H9 (cell line): Measurements from ENCODE around the gene EPHA10. TPM values are rescaled to one million over a fixed set of nuclear protein-coding genes. Genes with fewer than 3 reads are reported as not detected.

Source experiments
- DNase-seq: peaks from one replicate; pipeline ENCODE4 v3.0.0-alpha.2; 2017
- H2AFZ ChIP-seq: one replicate; pipeline ENCODE4 v1.6.1; 2013; ENCODE audit warnings: mild to moderate bottlenecking, low read length, control low read depth, moderate library complexity
- H2AK5ac ChIP-seq: 2 replicates; pipeline ENCODE4 v1.6.1; 2013; ENCODE audit warnings: low read length, control low read depth, mixed read lengths; ENCODE audit not compliant: insufficient read length
- H2BK120ac ChIP-seq: one replicate; pipeline ENCODE4 v1.6.1; 2013; ENCODE audit warnings: low read depth, mild to moderate bottlenecking, low read length, control low read depth, inconsistent platforms; ENCODE audit not compliant: poor library complexity, severe bottlenecking
- H2BK12ac ChIP-seq: 2 replicates; pipeline ENCODE4 v1.6.1; 2013; ENCODE audit warnings: low read length, control low read depth, mixed read lengths, low read depth; ENCODE audit not compliant: insufficient read length
- H2BK15ac ChIP-seq: 2 replicates; pipeline ENCODE4 v1.6.1; 2013; ENCODE audit warnings: low read depth, low read length, control low read depth
- H2BK20ac ChIP-seq: one replicate; pipeline ENCODE4 v1.6.1; 2013; ENCODE audit warnings: low read depth, mild to moderate bottlenecking, low read length, control low read depth, inconsistent platforms; ENCODE audit not compliant: poor library complexity, severe bottlenecking
- H2BK5ac ChIP-seq: 2 replicates; pipeline ENCODE4 v1.6.1; 2013; ENCODE audit warnings: low read length, control low read depth, mixed read lengths; ENCODE audit not compliant: insufficient read length
- H3K14ac ChIP-seq: 2 replicates; pipeline ENCODE4 v1.6.1; 2013; ENCODE audit warnings: low read length, control low read depth; ENCODE audit not compliant: insufficient read depth
- H3K18ac ChIP-seq: 2 replicates; pipeline ENCODE4 v1.6.1; 2013; ENCODE audit warnings: low read depth, mild to moderate bottlenecking, mixed read lengths, low read length, control low read depth; ENCODE audit not compliant: insufficient read length
- H3K23ac ChIP-seq: 2 replicates; pipeline ENCODE4 v1.6.1; 2013; ENCODE audit warnings: low read length, control low read depth, mixed read lengths, low read depth; ENCODE audit not compliant: insufficient read length
- H3K23me2 ChIP-seq: 2 replicates; pipeline ENCODE4 v1.6.1; 2013; ENCODE audit warnings: low read depth, mild to moderate bottlenecking, mixed read lengths, low read length, control low read depth; ENCODE audit not compliant: insufficient read length, poor library complexity, severe bottlenecking
- H3K27ac ChIP-seq: 2 replicates; pipeline ENCODE4 v1.5.1; 2013; ENCODE audit warnings: low read length, control low read depth, mixed read lengths, low read depth; ENCODE audit not compliant: insufficient read length
- H3K27me3 ChIP-seq: 2 replicates; pipeline ENCODE4 v1.6.1; 2013; ENCODE audit warnings: low read length, control low read depth, inconsistent platforms; ENCODE audit not compliant: insufficient read depth
- H3K4ac ChIP-seq: 2 replicates; pipeline ENCODE4 v1.6.1; 2013; ENCODE audit warnings: low read depth, mild to moderate bottlenecking, control low read depth, inconsistent platforms, low read length, moderate library complexity
- H3K4me1 ChIP-seq: 2 replicates; pipeline ENCODE4 v1.6.1; 2013; ENCODE audit warnings: low read length, control low read depth, inconsistent platforms; ENCODE audit not compliant: insufficient read depth
- H3K4me2 ChIP-seq: 2 replicates; pipeline ENCODE4 v1.6.1; 2013; ENCODE audit warnings: low read length, control low read depth, mixed read lengths; ENCODE audit not compliant: insufficient read length, insufficient read depth
- H3K56ac ChIP-seq: 2 replicates; pipeline ENCODE4 v1.6.1; 2013; ENCODE audit warnings: low read depth, mild to moderate bottlenecking, mixed read lengths, low read length, control low read depth; ENCODE audit not compliant: insufficient read length
- H3K79me1 ChIP-seq: 2 replicates; pipeline ENCODE4 v1.6.1; 2013; ENCODE audit warnings: low read depth, mild to moderate bottlenecking, moderate library complexity, low read length, control low read depth, inconsistent platforms; ENCODE audit not compliant: insufficient read depth, poor library complexity, severe bottlenecking
- H3K79me2 ChIP-seq: 2 replicates; pipeline ENCODE4 v1.6.1; 2013; ENCODE audit warnings: low read length, control low read depth, inconsistent platforms; ENCODE audit not compliant: insufficient read depth
- H3K9ac ChIP-seq: 2 replicates; pipeline ENCODE4 v1.6.1; 2013; ENCODE audit warnings: low read length, control low read depth, mixed read lengths; ENCODE audit not compliant: insufficient read length; ENCODE audit errors: extremely low read depth
- H3K9me3 ChIP-seq: one replicate; pipeline ENCODE4 v1.6.1; 2013; ENCODE audit warnings: low read depth, low read length, inconsistent platforms; ENCODE audit not compliant: control insufficient read depth
- H3T11ph ChIP-seq: one replicate; pipeline ENCODE4 v1.6.1; 2013; ENCODE audit warnings: mild to moderate bottlenecking, low read length, control low read depth, inconsistent platforms
- H4K20me1 ChIP-seq: one replicate; pipeline ENCODE4 v1.6.1; 2013; ENCODE audit not compliant: control insufficient read depth, insufficient read length, insufficient read depth
- H4K5ac ChIP-seq: 2 replicates; pipeline ENCODE4 v1.6.1; 2013; ENCODE audit warnings: low read depth, mild to moderate bottlenecking, mixed read lengths, low read length, control low read depth; ENCODE audit not compliant: insufficient read length
- H4K8ac ChIP-seq: replicated peaks from 2 replicates; pipeline ENCODE4 v1.6.1; 2013; ENCODE audit warnings: low read length, control low read depth, mixed read lengths, low read depth; ENCODE audit not compliant: insufficient read length
- H4K91ac ChIP-seq: 2 replicates; pipeline ENCODE4 v1.6.1; 2013; ENCODE audit warnings: low read depth, mild to moderate bottlenecking, moderate library complexity, mixed read lengths, low read length, control low read depth; ENCODE audit not compliant: insufficient read length
- H3K27ac Mint-ChIP-seq, 3 experiments: 2 replicates in 2 of 3; 3 replicates in 1 of 3; pipeline ENCODE4 v1.8.0; 2020 to 2021; ENCODE audit warnings: mixed read lengths in 3 of 3, mild to moderate bottlenecking in 1 of 3, moderate library complexity in 1 of 3
- H3K27me3 Mint-ChIP-seq: 2 replicates; pipeline ENCODE4 v1.8.0; 2021; ENCODE audit warnings: low read depth, mild to moderate bottlenecking, moderate library complexity, mixed read lengths
- H3K36me3 Mint-ChIP-seq, 3 experiments: 2 replicates in 2 of 3; 3 replicates in 1 of 3; pipeline ENCODE4 v1.8.0; 2020 to 2021; ENCODE audit warnings: low read depth in 3 of 3, mixed read lengths in 3 of 3; ENCODE audit not compliant: insufficient read depth in 1 of 3
- H3K4me1 Mint-ChIP-seq, 2 experiments: 2 replicates each; pipeline ENCODE4 v1.8.0; 2020; ENCODE audit warnings: mixed read lengths in 2 of 2
- H3K4me3 Mint-ChIP-seq, 2 experiments: 2 replicates in 1 of 2; 3 replicates in 1 of 2; pipeline ENCODE4 v1.8.0; 2020 to 2021; ENCODE audit warnings: mild to moderate bottlenecking in 2 of 2, mixed read lengths in 2 of 2, moderate library complexity in 1 of 2
- H3K9me3 Mint-ChIP-seq, 2 experiments: 2 replicates in 1 of 2; 3 replicates in 1 of 2; pipeline ENCODE4 v1.8.0; 2020; ENCODE audit warnings: mild to moderate bottlenecking in 2 of 2, mixed read lengths in 2 of 2, moderate library complexity in 1 of 2
- CTCF ChIP-seq: fragments of 200-600 bp; sonication (generic); conservative IDR thresholded peaks from 3 replicates; pipeline ENCODE4 v1.8.0; 2021; ENCODE audit warnings: antibody characterized with exemption, mild to moderate bottlenecking
- WGBS: extraction: QIAGEN DNeasy Blood & Tissue Kit; methylation state at CpG from one replicate; pipeline ENCODE4 v1.1.7; 2013; ENCODE audit warnings: missing lambda C conversion rate, low lambda C conversion rate, mixed read lengths; ENCODE audit not compliant: insufficient read length; ENCODE audit errors: extremely low coverage; 5-methylcytosine and 5-hydroxymethylcytosine counted together
- total RNA-seq: library from RNA; stranded (reverse); gene quantifications from 2 replicates; pipeline ENCODE4 v1.2.1, GENCODE V29; 2021

EPHA10 gene
- total RNA-seq, 1 experiment from 2014 or later = 0.96 TPM

- TF ChIP-seq CTCF = no peak
- Histone ChIP-seq H3K4me1 (no peaks in the 10 kb centered on the region), H2BK5ac (no peak overlapping the region), H2BK20ac (no peak overlapping the region), H3T11ph (no peak overlapping the region), H3K9ac (no peak overlapping the region), H3K4me2 (no peak overlapping the region), H3K79me2 (no peaks in the 10 kb centered on the region), H2BK12ac (no peak overlapping the region), H3K18ac (no peak overlapping the region), H2AK5ac (no peak overlapping the region), H2BK120ac (no peak overlapping the region), H3K9me3 (no peaks in the 10 kb centered on the region), H4K91ac (no peak overlapping the region), H3K23me2 (no peaks in the 10 kb centered on the region), H3K23ac (no peak overlapping the region), H3K27ac (no peak overlapping the region), H4K8ac (no peak overlapping the region), H3K79me1 (no peaks in the 10 kb centered on the region), H3K4ac (no peak overlapping the region), H3K14ac (no peak overlapping the region), H4K5ac (no peak overlapping the region), H4K20me1 (no peaks in the 10 kb centered on the region), H3K56ac (no peak overlapping the region), H3K27me3 (no peaks in the 10 kb centered on the region), H2AFZ (no peak overlapping the region), H2BK15ac (no peak overlapping the region)
- Mint-ChIP-seq H3K36me3 (no peaks in the 10 kb centered on the region), H3K4me3 (no peak overlapping the region), H3K27ac (no peak overlapping the region), H3K9me3 (no peaks in the 10 kb centered on the region), H3K4me1 (peaks cover 0 to 16% of the 10 kb centered on the region in 2 experiments; a peak in 3 of 4 replicates), H3K27me3 (peaks cover 22% of the 10 kb centered on the region)
- no CpG with 5 or more reads among the region's 2 CpGs for WGBS
- DNase-seq = no peak
These were observed 94.8 kb downstream of the EPHA10 start for GRCh38 chr1:37670133-37670532.
